Transverse colon (tissue), 4 donors: Measurements from ENCODE around the gene IDH3G. TPM values are rescaled to one million over a fixed set of nuclear protein-coding genes. Genes with fewer than 3 reads are reported as not detected.

ENCODE experiments used
- DNase-seq: peaks from one replicate; pipeline ENCODE4 v3.0.0-alpha.2; 2019
- H3K27ac ChIP-seq, 4 donors: fragments of 200-600 bp; sonication (generic); 2 replicates each; pipeline ENCODE4 v1.5.1; 2016 to 2018; ENCODE audit warnings: inconsistent platforms in 4 of 4
- H3K27me3 ChIP-seq: fragments of 200-600 bp; sonication (generic); 2 replicates; pipeline ENCODE4 v1.5.1; 2017; ENCODE audit warnings: inconsistent platforms
- H3K36me3 ChIP-seq, 4 donors: fragments of 200-600 bp; sonication (generic); 2 replicates each; pipeline ENCODE4 v1.5.1; 2017 to 2019; ENCODE audit warnings: inconsistent platforms in 4 of 4
- H3K4me1 ChIP-seq, 4 donors: fragments of 200-600 bp; sonication (generic); 2 replicates each; pipeline ENCODE4 v1.5.1; 2017 to 2020; ENCODE audit warnings: inconsistent platforms in 4 of 4
- H3K4me3 ChIP-seq, 4 donors: fragments of 200-600 bp; sonication (generic); 1 replicate in 1 of 4; 2 replicates in 3 of 4; pipeline versions ENCODE4 v1.5.1 to v1.6.1; 2017 to 2019; ENCODE audit warnings: inconsistent platforms in 4 of 4
- H3K9me3 ChIP-seq, 2 donors: fragments of 200-600 bp; sonication (generic); 2 replicates each; pipeline ENCODE4 v1.5.1; 2017 to 2019; ENCODE audit warnings: inconsistent platforms in 2 of 2
- CTCF ChIP-seq, 5 experiments: fragments of 200-600 bp in 3 of 5; fragments of 450-650 bp in 2 of 5; sonication (generic) in 3 of 5; IDR thresholded peaks; 1 replicate in 2 of 5; 2 replicates in 3 of 5; pipeline ENCODE4 v1.5.1; 2016 to 2017; ENCODE audit warnings: antibody characterized with exemption in 5 of 5, inconsistent platforms in 3 of 5, mild to moderate bottlenecking in 2 of 5, moderate library complexity in 1 of 5
- EP300 ChIP-seq: sonication (generic); formaldehyde crosslinking; IDR thresholded peaks from one replicate; pipeline ENCODE4 v1.6.1; 2017; ENCODE audit warnings: antibody characterized with exemption, low read depth
- POLR2A ChIP-seq: fragments of 450-650 bp; IDR thresholded peaks from one replicate; pipeline ENCODE4 v1.6.1; 2016; ENCODE audit warnings: antibody characterized with exemption, mild to moderate bottlenecking, moderate library complexity
- POLR2AphosphoS5 ChIP-seq, 3 donors: sonication (generic); formaldehyde crosslinking; IDR thresholded peaks; one replicate each; pipeline ENCODE4 v1.6.1; 2016; ENCODE audit warnings: antibody characterized with exemption in 3 of 3
- WGBS, 2 donors: methylation state at CpG; one replicate each; pipeline ENCODE4 v1.1.5; 2018; ENCODE audit warnings: low coverage in 1 of 2; 5-methylcytosine and 5-hydroxymethylcytosine counted together
- in situ Hi-C, 4 donors: fragments of 200-750 bp; cut with MboI; loops; one replicate each; pipeline versions ENCODE4 v1.15.0 to v1.15.1; 2017; ENCODE audit warnings: low sequenced_read_pairs in 3 of 4, low pct_ligation_motif_present in 1 of 4, low pct_unique_long_range_greater_than_20kb in 1 of 4
- intact Hi-C: fragments of 100-400 bp; cut with DNase I; formaldehyde crosslinking; loops from one replicate; pipeline ENCODE4 v1.15.1; 2023; ENCODE audit warnings: low total_unique reads
- total RNA-seq, 4 donors: library from RNA; depleted of rRNA; stranded (reverse); fragments of >200 nt; gene quantifications; one replicate each; pipeline ENCODE4 v1.1.0, GENCODE V29; 2016

Gene IDH3G
- total RNA-seq, 4 donors from 2014 or later, result 77.5 to 203 (median 117) TPM

- Histone ChIP-seq H3K4me3 (no peak overlapping the region), H3K27ac (no peak overlapping the region), H3K36me3 (no peaks in the 10 kb centered on the region), H3K9me3 (no peaks in the 10 kb centered on the region), H3K4me1 (peaks cover 0 to 24% (median 20%) of the 10 kb centered on the region in 4 donors), H3K27me3 (no peaks in the 10 kb centered on the region)
- intact Hi-C loops, result no loop called here
- in situ Hi-C loops, result loop anchor here in 1 of 4 donors (25.0 kb wide), 1 partner anchor 146 kb away; the partner anchor contains the start of genes ARHGAP4, NAA10 and RENBP
- WGBS, 2 donors, result 88% methylated on average over 15 of the region's 17 CpGs; no CpG with 5 or more reads in 1 of the 2 donors
- no peak for DNase-seq
- no peak for TF ChIP-seq POLR2AphosphoS5 (IDR thresholded peaks at IDR 0.05)
- TF ChIP-seq CTCF (IDR thresholded peaks at IDR 0.05), result no peak
- TF ChIP-seq POLR2A, result no peak
- no peak for TF ChIP-seq EP300
These were observed 2.9 kb downstream of the IDH3G start for GRCh38 chrX:153791104-153791852.

GRCh38 chrX:153789654-153790053, 4.5 kb downstream of the IDH3G start:
- intact Hi-C loops (no loop called here), in situ Hi-C loops (loop anchor here in 1 of 4 donors (25.0 kb wide), 1 partner anchor 148 kb away; the partner anchor contains the start of genes ARHGAP4, NAA10 and RENBP)
- 93% methylated on average over 12 of the region's 12 CpGs; no CpG with 5 or more reads in 1 of the 2 donors for WGBS, 2 donors

GRCh38 chrX:153786669-153787068, 7.5 kb downstream of the IDH3G start:
- in situ Hi-C loops (loop anchor here in 1 of 4 donors (25.0 kb wide), 1 partner anchor 151 kb away; the partner anchor contains the start of genes ARHGAP4, NAA10 and RENBP), intact Hi-C loops (no loop called here)
- Histone ChIP-seq H3K4me1 (peaks cover 0 to 7% (median under 1%) of the 10 kb centered on the region in 4 donors), H3K9me3 (no peaks in the 10 kb centered on the region), H3K27ac (no peak overlapping the region), H3K36me3 (no peaks in the 10 kb centered on the region), H3K4me3 (no peak overlapping the region), H3K27me3 (no peaks in the 10 kb centered on the region)
- TF ChIP-seq EP300, result no peak
- no peak for TF ChIP-seq CTCF (IDR thresholded peaks at IDR 0.05)
- TF ChIP-seq POLR2AphosphoS5 (IDR thresholded peaks at IDR 0.05), result no peak
- TF ChIP-seq POLR2A, result no peak
- DNase-seq, result no peak
- 90% methylated on average over 15 of the region's 15 CpGs; no CpG with 5 or more reads in 1 of the 2 donors for WGBS, 2 donors

More at GRCh38 chrX:153789654-153790053, 4.5 kb downstream of the IDH3G start:
- TF ChIP-seq EP300 (no peak), CTCF (IDR thresholded peaks at IDR 0.05) (no peak), POLR2A (no peak), POLR2AphosphoS5 (IDR thresholded peaks at IDR 0.05) (no peak)
- DNase-seq, result no peak
- no peaks in the 10 kb centered on the region for H3K27me3 ChIP-seq
- no peaks in the 10 kb centered on the region for H3K36me3 ChIP-seq
- H3K4me3 ChIP-seq, result no peak overlapping the region
- H3K27ac ChIP-seq, result no peak overlapping the region
- H3K9me3 ChIP-seq, result no peaks in the 10 kb centered on the region
- peaks cover 0 to 13% (median 11%) of the 10 kb centered on the region in 4 donors for H3K4me1 ChIP-seq

GRCh38 chrX:153784325-153784967, 9.7 kb downstream of the IDH3G start:
- no peak for TF ChIP-seq CTCF (IDR thresholded peaks at IDR 0.05)
- TF ChIP-seq POLR2AphosphoS5 (IDR thresholded peaks at IDR 0.05), result no peak
- TF ChIP-seq EP300, result no peak
- no peak for TF ChIP-seq POLR2A
- Histone ChIP-seq H3K27ac (no peak overlapping the region), H3K36me3 (no peaks in the 10 kb centered on the region), H3K27me3 (peaks cover 3% of the 10 kb centered on the region), H3K4me1 (peaks cover 4 to 21% (median 11%) of the 10 kb centered on the region in 4 donors), H3K9me3 (no peaks in the 10 kb centered on the region), H3K4me3 (no peak overlapping the region)
- intact Hi-C loops (no loop called here), in situ Hi-C loops (loop anchor here in 1 of 4 donors (25.0 kb wide), 1 partner anchor 153 kb away; the partner anchor contains the start of genes ARHGAP4, NAA10 and RENBP)
- WGBS, 2 donors, result 92% methylated on average over 5 of the region's 27 CpGs; no CpG with 5 or more reads in 1 of the 2 donors
- DNase-seq, result no peak
